ENCODE results near the gene TNFRSF1A. TPM values are rescaled to one million over a fixed set of nuclear protein-coding genes. Genes with fewer than 3 reads are reported as not detected.

Gene TNFRSF1A
- total RNA-seq, 1 donor, result 75.2 TPM

- Histone ChIP-seq H3K4me1 (ENCODE audit: insufficient read depth, low read length) (peaks cover 17% of the 10 kb centered on the region), H3K27me3 (ENCODE audit: insufficient read depth, low read length) (no peaks in the 10 kb centered on the region), H3K9me3 (ENCODE audit: low read depth, low read length) (no peaks in the 10 kb centered on the region), H3K4me3 (ENCODE audit: low read length) (no peak overlapping the region)
Observed at GRCh38 chr12:6317693-6318439, 24.0 kb downstream of the TNFRSF1A start.

- H3K4me1 ChIP-seq (ENCODE audit: insufficient read depth, low read length), result peaks cover 10% of the 10 kb centered on the region
- H3K4me3 ChIP-seq (ENCODE audit: low read length), result no peak overlapping the region
- no peaks in the 10 kb centered on the region for H3K9me3 ChIP-seq (ENCODE audit: low read depth, low read length)
- H3K27me3 ChIP-seq (ENCODE audit: insufficient read depth, low read length), result no peaks in the 10 kb centered on the region
Observed at GRCh38 chr12:6316921-6317692, 24.8 kb downstream of the TNFRSF1A start.

DNA sequence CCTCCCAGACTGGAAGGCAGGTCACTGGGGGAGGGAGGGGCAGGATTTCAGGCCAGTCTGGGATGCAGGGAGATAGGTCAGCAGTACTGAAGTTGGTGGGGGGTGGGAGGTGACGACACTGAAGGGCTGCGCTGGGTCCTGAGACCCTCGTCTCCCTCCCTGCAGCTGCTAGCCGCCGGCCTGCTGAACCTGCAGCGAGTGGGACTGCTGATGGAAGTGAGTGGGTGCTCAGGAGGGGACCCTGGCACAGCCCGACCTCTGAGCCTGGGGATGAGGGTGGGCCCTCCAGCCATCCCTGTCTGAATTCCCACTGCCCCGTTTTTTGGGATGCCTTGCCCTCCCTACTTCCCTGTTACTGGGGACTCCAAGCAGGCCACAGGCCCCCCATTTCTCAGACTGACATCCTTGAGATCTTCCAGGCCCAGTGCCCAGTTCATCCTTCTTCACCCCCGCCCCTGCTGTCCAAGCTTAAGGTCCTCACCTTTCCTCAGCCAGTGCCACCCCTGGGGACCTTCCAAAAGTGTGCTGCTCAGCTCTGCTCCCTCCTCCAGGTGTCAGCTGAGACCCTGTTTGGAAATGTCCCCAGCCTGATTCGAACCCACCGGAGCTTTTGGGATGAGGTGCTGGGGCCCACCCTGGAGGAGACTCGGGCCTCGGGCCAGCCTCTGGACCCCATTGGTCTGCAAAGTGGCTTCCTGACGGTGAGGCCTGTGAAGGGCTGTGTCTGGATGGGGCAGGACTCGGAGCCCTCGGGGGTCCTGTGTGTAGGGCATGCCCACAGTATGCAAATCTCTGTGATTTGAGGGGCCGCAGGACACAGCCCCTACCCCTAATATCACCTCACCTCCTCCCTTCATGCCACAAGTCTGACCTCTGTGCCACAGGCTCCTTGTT lies 25.9 kb downstream of the TNFRSF1A start:
- peaks cover 4% of the 10 kb centered on the region for H3K27me3 ChIP-seq (ENCODE audit: insufficient read depth, low read length)
- H3K4me1 ChIP-seq (ENCODE audit: insufficient read depth, low read length), result peaks cover 14% of the 10 kb centered on the region
- H3K4me3 ChIP-seq (ENCODE audit: low read length), result no peak overlapping the region
- H3K9me3 ChIP-seq (ENCODE audit: low read depth, low read length), result no peaks in the 10 kb centered on the region

DNA sequence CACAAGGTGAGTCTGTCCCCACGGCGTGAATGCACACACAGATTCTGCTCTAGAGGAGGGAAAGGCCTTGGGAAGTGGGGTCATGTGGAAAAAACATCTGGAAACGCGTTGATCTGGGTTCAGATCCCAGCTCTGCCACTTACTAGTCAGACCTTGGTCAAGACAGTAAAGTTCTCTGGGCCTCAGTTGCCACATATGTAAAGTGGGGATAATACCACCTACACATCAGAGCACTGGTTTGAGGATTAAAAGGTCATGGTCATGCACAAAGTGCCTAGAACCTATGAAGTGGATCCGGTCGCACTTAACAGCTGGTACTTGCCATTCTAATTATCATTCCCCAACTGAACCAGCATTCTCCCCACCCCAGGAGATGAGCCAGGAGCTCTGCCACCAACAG lies 26.7 kb downstream of the TNFRSF1A start:
- Histone ChIP-seq H3K9me3 (ENCODE audit: low read depth, low read length) (no peaks in the 10 kb centered on the region), H3K4me1 (ENCODE audit: insufficient read depth, low read length) (peaks cover 22% of the 10 kb centered on the region), H3K27me3 (ENCODE audit: insufficient read depth, low read length) (peaks cover 7% of the 10 kb centered on the region), H3K4me3 (ENCODE audit: low read length) (no peak overlapping the region)

DNA sequence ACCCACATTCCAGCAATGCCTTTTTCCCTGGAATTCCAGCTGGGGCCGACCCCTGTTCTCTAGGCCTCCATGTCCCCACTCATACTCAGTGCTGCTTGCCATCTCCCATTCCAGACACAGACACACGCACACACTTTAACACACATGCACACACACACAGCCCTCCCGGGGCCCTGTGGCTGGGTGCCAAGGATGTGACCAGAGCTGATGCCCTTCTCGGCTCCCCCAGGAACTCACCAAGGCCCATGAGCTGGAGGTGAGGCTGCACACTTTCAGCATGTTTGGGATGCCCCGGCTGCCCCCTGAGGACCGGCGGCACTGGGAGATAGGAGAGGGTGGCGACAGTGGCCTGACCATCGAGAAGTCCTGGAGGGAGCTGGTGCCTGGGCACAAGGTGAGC lies 27.1 kb downstream of the TNFRSF1A start:
- Histone ChIP-seq H3K27me3 (ENCODE audit: insufficient read depth, low read length) (peaks cover 11% of the 10 kb centered on the region), H3K4me3 (ENCODE audit: low read length) (no peak overlapping the region), H3K9me3 (ENCODE audit: low read depth, low read length) (no peaks in the 10 kb centered on the region), H3K4me1 (ENCODE audit: insufficient read depth, low read length) (peaks cover 23% of the 10 kb centered on the region)

GRCh38 chr12:6313326-6313940 lies 28.4 kb downstream of the TNFRSF1A start:
- peaks cover 11% of the 10 kb centered on the region for H3K27me3 ChIP-seq (ENCODE audit: insufficient read depth, low read length)
- H3K4me1 ChIP-seq (ENCODE audit: insufficient read depth, low read length), result peaks cover 17% of the 10 kb centered on the region
- H3K9me3 ChIP-seq (ENCODE audit: low read depth, low read length), result no peaks in the 10 kb centered on the region
- no peak overlapping the region for H3K4me3 ChIP-seq (ENCODE audit: low read length)

DNA sequence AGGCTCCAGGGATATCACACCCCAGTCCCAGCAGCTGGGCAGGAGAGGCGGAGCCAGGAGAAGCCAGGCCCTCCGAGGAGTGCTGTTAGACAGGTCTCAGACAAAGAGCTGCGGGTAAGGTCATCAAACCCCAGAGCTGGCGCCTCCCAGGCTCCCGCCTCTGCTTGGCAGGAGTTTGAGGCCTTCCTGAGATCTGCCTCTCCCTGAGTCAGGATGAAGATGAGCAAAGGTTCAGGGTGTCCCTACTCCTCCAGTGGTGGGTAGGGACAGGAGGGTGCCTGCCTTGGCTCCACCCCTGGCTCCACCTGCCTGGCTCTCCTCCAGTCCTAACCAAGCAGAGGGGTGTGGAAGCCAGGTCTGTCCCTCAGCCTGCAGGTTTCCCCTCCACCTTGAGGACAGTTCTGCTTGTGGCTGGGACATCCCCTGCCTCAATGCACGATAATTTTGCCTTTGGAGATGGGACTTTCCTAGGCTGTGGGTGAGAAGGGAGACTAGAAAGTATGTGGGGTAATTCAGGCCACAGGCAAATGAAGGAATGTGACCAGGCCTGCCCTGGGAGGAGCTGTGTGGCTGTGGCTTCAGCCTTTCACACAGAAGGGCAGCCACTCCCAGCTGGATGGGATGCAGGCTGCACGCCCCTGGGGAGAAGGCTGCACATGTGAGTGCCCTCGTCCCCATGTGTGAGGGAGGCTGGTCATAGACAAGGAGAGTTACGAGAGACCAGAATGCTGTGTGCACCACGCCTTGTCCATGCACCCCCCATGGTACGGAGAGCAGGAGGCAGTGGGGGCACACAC lies 29.1 kb downstream of the TNFRSF1A start:
- no peaks in the 10 kb centered on the region for H3K9me3 ChIP-seq (ENCODE audit: low read depth, low read length)
- no peak overlapping the region for H3K4me3 ChIP-seq (ENCODE audit: low read length)
- H3K27me3 ChIP-seq (ENCODE audit: insufficient read depth, low read length), result peaks cover 11% of the 10 kb centered on the region
- H3K4me1 ChIP-seq (ENCODE audit: insufficient read depth, low read length), result peaks cover 16% of the 10 kb centered on the region

GRCh38 chr12:6311822-6312528 lies 29.9 kb downstream of the TNFRSF1A start:
- H3K27me3 ChIP-seq (ENCODE audit: insufficient read depth, low read length), result peaks cover 11% of the 10 kb centered on the region
- no peak overlapping the region for H3K4me3 ChIP-seq (ENCODE audit: low read length)
- peaks cover 24% of the 10 kb centered on the region for H3K4me1 ChIP-seq (ENCODE audit: insufficient read depth, low read length)
- H3K9me3 ChIP-seq (ENCODE audit: low read depth, low read length), result no peaks in the 10 kb centered on the region

GRCh38 chr12:6310771-6311610 lies 30.9 kb downstream of the TNFRSF1A start:
- H3K4me3 ChIP-seq (ENCODE audit: low read length), result no peak overlapping the region
- H3K9me3 ChIP-seq (ENCODE audit: low read depth, low read length), result no peaks in the 10 kb centered on the region
- H3K4me1 ChIP-seq (ENCODE audit: insufficient read depth, low read length), result peaks cover 24% of the 10 kb centered on the region
- peaks cover 11% of the 10 kb centered on the region for H3K27me3 ChIP-seq (ENCODE audit: insufficient read depth, low read length)

GRCh38 chr12:6307529-6307928 lies 34.3 kb downstream of the TNFRSF1A start:
- Histone ChIP-seq H3K9me3 (ENCODE audit: low read depth, low read length) (no peaks in the 10 kb centered on the region), H3K4me1 (ENCODE audit: insufficient read depth, low read length) (peaks cover 24% of the 10 kb centered on the region), H3K27me3 (ENCODE audit: insufficient read depth, low read length) (peaks cover 11% of the 10 kb centered on the region), H3K4me3 (ENCODE audit: low read length) (no peak overlapping the region)

- H3K9me3 ChIP-seq (ENCODE audit: low read depth, low read length), result no peaks in the 10 kb centered on the region
- peaks cover 24% of the 10 kb centered on the region for H3K4me1 ChIP-seq (ENCODE audit: insufficient read depth, low read length)
- peaks cover 11% of the 10 kb centered on the region for H3K27me3 ChIP-seq (ENCODE audit: insufficient read depth, low read length)
- no peak overlapping the region for H3K4me3 ChIP-seq (ENCODE audit: low read length)
Observed at GRCh38 chr12:6306599-6307220, 35.2 kb downstream of the TNFRSF1A start.

GRCh38 chr12:6306151-6306550 lies 35.7 kb downstream of the TNFRSF1A start:
- H3K9me3 ChIP-seq (ENCODE audit: low read depth, low read length), result no peaks in the 10 kb centered on the region
- H3K27me3 ChIP-seq (ENCODE audit: insufficient read depth, low read length), result peaks cover 9% of the 10 kb centered on the region
- H3K4me3 ChIP-seq (ENCODE audit: low read length), result no peak overlapping the region
- peaks cover 22% of the 10 kb centered on the region for H3K4me1 ChIP-seq (ENCODE audit: insufficient read depth, low read length)

Data from mononuclear cell (primary cell).